A549 (cell line): Measurements from ENCODE around the gene DIS3. TPM values are rescaled to one million over a fixed set of nuclear protein-coding genes. Genes with fewer than 3 reads are reported as not detected.

Experiments
- ATAC-seq, 2 experiments: fragments of 200-7000 bp in 1 of 2; fragments of >200 bp in 1 of 2; cut with Nextera tagmentation in 1 of 2; cut with Tn5 transposase in 1 of 2; 3 replicates each; pipeline versions ENCODE4 v1.8.0 to v1.9.1; 2018 to 2020; ENCODE audit warnings: mild to moderate bottlenecking in 1 of 2, moderate library complexity in 1 of 2
- CTCF ChIA-PET: fragments of 300-600 bp; sonication (Branson Sonifier 250); formaldehyde crosslinking; extraction: SDS; loops from one replicate; lab custom pipeline; 2021; ENCODE audit warnings: antibody characterized with exemption, inconsistent platforms; lab: Yijun Ruan, JAX
- POLR2A ChIA-PET: fragments of 350-600 bp; formaldehyde crosslinking; extraction: SDS; loops from one replicate; lab custom pipeline; 2021; ENCODE audit warnings: antibody characterized with exemption, inconsistent platforms; lab: Yijun Ruan, JAX
- DNase-seq, 2 experiments: peaks; one replicate each; pipeline versions ENCODE4 v3.0.0 to v3.0.0-alpha.2; 2011 to 2016; ENCODE audit warnings: low read depth in 1 of 2, low spot score in 1 of 2
- FAIRE-seq: peaks from 2 replicates; lab custom pipeline; 2011; peaks lifted over from hg19 to GRCh38; lab: Jason Lieb, UNC
- H3K27ac ChIP-seq, 2 experiments: fragments of >200 bp; sonication (Bioruptor Twin); formaldehyde crosslinking; 3 replicates each; pipeline ENCODE4 v1.5.1; 2016 to 2017
- H3K4me1 ChIP-seq: fragments of >200 bp; sonication (Bioruptor Twin); formaldehyde crosslinking; 3 replicates; pipeline ENCODE4 v1.6.1; 2016
- H3K4me2 ChIP-seq: fragments of >200 bp; sonication (Bioruptor Twin); formaldehyde crosslinking; 3 replicates; pipeline ENCODE4 v1.6.1; 2016
- H3K4me3 ChIP-seq: fragments of >200 bp; sonication (Bioruptor Twin); formaldehyde crosslinking; 3 replicates; pipeline ENCODE4 v1.5.1; 2016
- H3K9me3 ChIP-seq: fragments of >200 bp; sonication (Bioruptor Twin); formaldehyde crosslinking; 3 replicates; pipeline ENCODE4 v1.6.1; 2016
- ATOH8 ChIP-seq: fragments of 250-450 bp; sonication (Bioruptor Pico); IDR thresholded peaks from 2 replicates; pipeline ENCODE4 v1.5.0; 2020; ENCODE audit warnings: low read depth, mild to moderate bottlenecking, moderate library complexity
- BCL3 ChIP-seq: fragments of >200 bp; sonication (Bioruptor Twin); formaldehyde crosslinking; IDR thresholded peaks from 3 replicates; pipeline ENCODE4 v1.6.1; 2016
- CBX8 ChIP-seq: fragments of 200-600 bp; sonication (generic); IDR thresholded peaks from 2 replicates; pipeline ENCODE4 v1.6.1; 2016
- CEBPB ChIP-seq, 2 experiments: fragments of >200 bp in 1 of 2; sonication (Bioruptor Twin) in 1 of 2; formaldehyde crosslinking in 1 of 2; IDR thresholded peaks; 2 replicates each; pipeline ENCODE4 v1.6.1; 2012 to 2016
- CHD4 ChIP-seq: fragments of 200-600 bp; sonication (generic); IDR thresholded peaks from 2 replicates; pipeline ENCODE4 v1.6.1; 2016; ENCODE audit warnings: antibody characterized with exemption, mild to moderate bottlenecking, borderline replicate concordance
- E2F6 ChIP-seq: IDR thresholded peaks from 2 replicates; pipeline ENCODE4 v1.6.1; 2012; ENCODE audit warnings: low read depth, borderline replicate concordance
- ELK1 ChIP-seq: fragments of 150-350 bp; IDR thresholded peaks from 2 replicates; pipeline ENCODE4 v1.6.1; 2014; ENCODE audit warnings: low read depth, mild to moderate bottlenecking, low read length
- GATA3 ChIP-seq: IDR thresholded peaks from 2 replicates; pipeline ENCODE4 v1.6.1; 2012; ENCODE audit warnings: borderline replicate concordance
- HDAC2 ChIP-seq: fragments of 200-600 bp; sonication (generic); IDR thresholded peaks from 2 replicates; pipeline ENCODE4 v1.6.1; 2016
- HES2 ChIP-seq: fragments of >200 bp; sonication (Bioruptor Twin); formaldehyde crosslinking; IDR thresholded peaks from 2 replicates; pipeline ENCODE4 v1.6.1; 2016
- KDM5A ChIP-seq: fragments of 200-600 bp; sonication (generic); IDR thresholded peaks from 2 replicates; pipeline ENCODE4 v1.6.1; 2016; ENCODE audit warnings: antibody characterized with exemption, mild to moderate bottlenecking
- MAFK ChIP-seq: fragments of 450-650 bp; IDR thresholded peaks from 2 replicates; pipeline ENCODE4 v1.6.1; 2014; ENCODE audit not compliant: partially characterized antibody
- MYC ChIP-seq: IDR thresholded peaks from 2 replicates; pipeline ENCODE4 v1.6.1; 2012; ENCODE audit warnings: mild to moderate bottlenecking, inconsistent platforms, low read length, improper control_type of control experiment, borderline replicate concordance
- NFE2L2 ChIP-seq: fragments of 150-350 bp; conservative IDR thresholded peaks from 2 replicates; pipeline ENCODE4 v1.6.1; 2014; ENCODE audit warnings: low read length
- NPAS2 ChIP-seq: fragments of 250-450 bp; sonication (Bioruptor Pico); IDR thresholded peaks from 2 replicates; pipeline ENCODE4 v1.8.0; 2022; ENCODE audit warnings: mild to moderate bottlenecking, moderate library complexity, borderline replicate concordance
- NR3C1 ChIP-seq: fragments of >200 bp; sonication (Bioruptor Twin); formaldehyde crosslinking; IDR thresholded peaks from 3 replicates; pipeline ENCODE4 v1.6.1; 2017
- PHF8 ChIP-seq: fragments of 200-600 bp; sonication (generic); IDR thresholded peaks from 2 replicates; pipeline ENCODE4 v1.6.1; 2016; ENCODE audit warnings: low read depth, mild to moderate bottlenecking, antibody characterized with exemption, moderate library complexity, borderline replicate concordance
- POLR2AphosphoS2 ChIP-seq: conservative IDR thresholded peaks from 2 replicates; pipeline ENCODE4 v1.6.1; 2012; ENCODE audit warnings: low read length, improper control_type of control experiment, inconsistent platforms
- RCOR1 ChIP-seq: fragments of 150-350 bp; IDR thresholded peaks from 2 replicates; pipeline ENCODE4 v1.6.1; 2014; ENCODE audit warnings: antibody characterized with exemption, low read length, low read depth
- USF2 ChIP-seq: fragments of 450-650 bp; IDR thresholded peaks from 2 replicates; pipeline ENCODE4 v1.6.1; 2014; ENCODE audit warnings: antibody characterized with exemption
- ZC3H11A ChIP-seq: fragments of 450-650 bp; IDR thresholded peaks from 2 replicates; pipeline ENCODE4 v1.6.1; 2014; ENCODE audit warnings: antibody characterized with exemption, mild to moderate bottlenecking
- ZSCAN20 ChIP-seq: fragments of 250-450 bp; sonication (Bioruptor Pico); IDR thresholded peaks from 2 replicates; pipeline ENCODE4 v1.8.0; 2022; ENCODE audit warnings: mild to moderate bottlenecking, moderate library complexity
- WGBS: methylation state at CpG from one replicate; pipeline ENCODE4 v1.1.6; 2017; ENCODE audit errors: missing lambda C conversion rate; 5-methylcytosine and 5-hydroxymethylcytosine counted together
- polyA plus RNA-seq, 4 experiments: library from polyadenylated mRNA; depleted of rRNA in 3 of 4; stranded (reverse); fragments of >200 nt; fragmentation: RNase III in 1 of 4; extraction: RNeasy Plus Mini Kit Qiagen cat#74134 plus additional on column Dnase treatment in 1 of 4; gene quantifications; 2 replicates in 3 of 4; 3 replicates in 1 of 4; pipeline ENCODE4 v1.2.3, GENCODE V29; 2011 to 2017

Gene DIS3
- polyA plus RNA-seq, 2 of the 4 experiments (the other 2 are of a cell fraction) = 17.6 to 32.8 TPM

GRCh38 chr13:72774019-72774418 is 7.7 kb downstream of the DIS3 start:
- WGBS = 92% methylated on average over 2 of the region's 2 CpGs
- ATAC-seq (no peak), DNase-seq (no peak), FAIRE-seq (no peak)
- no peaks in the 10 kb centered on the region for H3K9me3 ChIP-seq
- H3K4me3 ChIP-seq = no peak overlapping the region
- H3K4me1 ChIP-seq = peaks cover 2% of the 10 kb centered on the region; the same call in 2 of the 3 replicates
- H3K27ac ChIP-seq = no peak overlapping the region
- ChIA-PET POLR2A (no interaction called here), CTCF (no interaction called here)
- H3K4me2 ChIP-seq = no peak overlapping the region
- TF ChIP-seq NFE2L2 = no peak
- TF ChIP-seq ATOH8 (CRISPR knock-in tag) = no peak
- no peak for TF ChIP-seq ZC3H11A
- no peak for TF ChIP-seq NR3C1
- TF ChIP-seq RCOR1 = no peak
- no peak for TF ChIP-seq PHF8
- no peak for TF ChIP-seq USF2
- no peak for TF ChIP-seq KDM5A
- TF ChIP-seq E2F6 = no peak
- TF ChIP-seq POLR2AphosphoS2 = no peak
- no peak for TF ChIP-seq CBX8
- no peak for TF ChIP-seq BCL3
- TF ChIP-seq HES2 = no peak
- no peak for TF ChIP-seq HDAC2
- TF ChIP-seq MYC = no peak
- no peak for TF ChIP-seq MAFK

GRCh38 chr13:72763411-72763810 is 18.3 kb downstream of the DIS3 start:
- Histone ChIP-seq H3K27ac (no peak overlapping the region), H3K9me3 (no peaks in the 10 kb centered on the region), H3K4me1 (no peaks in the 10 kb centered on the region), H3K4me2 (no peak overlapping the region), H3K4me3 (no peak overlapping the region)
- no peak for TF ChIP-seq NFE2L2
- TF ChIP-seq BCL3 = no peak
- no peak for TF ChIP-seq USF2
- no peak for TF ChIP-seq GATA3
- no peak for TF ChIP-seq ELK1
- TF ChIP-seq CHD4 = no peak
- no peak for TF ChIP-seq ATOH8 (CRISPR knock-in tag)
- TF ChIP-seq CEBPB (IDR thresholded peaks at IDR 0.05) = no peak
- TF ChIP-seq NPAS2 = no peak
- TF ChIP-seq ZSCAN20 (CRISPR knock-in tag) = no peak
- no peak for TF ChIP-seq RCOR1
- no peak for TF ChIP-seq MAFK
- POLR2A ChIA-PET = no interaction called here
- ATAC-seq (no peak), FAIRE-seq (no peak), DNase-seq (no peak)
- 86% methylated on average over 2 of the region's 2 CpGs for WGBS
- CTCF ChIA-PET = no interaction called here
